SIG-M5 (cell line): ENCODE results near the gene ARL16.

Source experiments
- DNase-seq: peaks from one replicate; lab custom pipeline; 2025; lab: John Stamatoyannopoulos, UW

The ARL16 gene

GRCh38 chr17:81666342-81667191, 17.0 kb downstream of the ARL16 start, which contains the start of the genes CCDC137 and OXLD1:
TSS of gene CCDC137 (plus strand) at chr17:81666737. CDS start at chr17:81666767, 30 bp downstream.
TSS of gene OXLD1 (minus strand) at chr17:81666605. CDS start at chr17:81666577, 28 bp downstream.
- DNase-seq: peak; percentile 60

- no peak for DNase-seq
These were observed 17.6 kb downstream of the ARL16 start for GRCh38 chr17:81666092-81666341.

- no peak for DNase-seq
These were observed 18.1 kb downstream of the ARL16 start for GRCh38 chr17:81665205-81666091.

- DNase-seq: no peak
These were observed 19.5 kb downstream of the ARL16 start for GRCh38 chr17:81664051-81664470.

- no peak for DNase-seq
These were observed 21.6 kb downstream of the ARL16 start for GRCh38 chr17:81662002-81662401.

GRCh38 chr17:81660441-81660840, 23.2 kb downstream of the ARL16 start:
- DNase-seq: no peak

- DNase-seq: no peak
These were observed 24.6 kb downstream of the ARL16 start for GRCh38 chr17:81659038-81659437.

GRCh38 chr17:81656835-81657234, 26.8 kb downstream of the ARL16 start:
- DNase-seq: no peak

GRCh38 chr17:81656118-81656743, 27.4 kb downstream of the ARL16 start, which contains the start of gene PDE6G:
TSS of gene PDE6G (minus strand) at chr17:81656542. CDS start at chr17:81653305, 3,237 bp downstream.
- DNase-seq: no peak

GRCh38 chr17:81655378-81656117, 28.0 kb downstream of the ARL16 start:
- no peak for DNase-seq

GRCh38 chr17:81652906-81653771, 30.5 kb downstream of the ARL16 start:
- DNase-seq: no peak

- no peak for DNase-seq
These were observed 31.9 kb downstream of the ARL16 start for GRCh38 chr17:81651692-81652091.

GRCh38 chr17:81650951-81651350, 32.6 kb downstream of the ARL16 start:
- no peak for DNase-seq

GRCh38 chr17:81648707-81649085, 34.9 kb downstream of the ARL16 start:
- DNase-seq: no peak

GRCh38 chr17:81648013-81648706, 35.4 kb downstream of the ARL16 start:
- no peak for DNase-seq

- no peak for DNase-seq
These were observed 36.0 kb downstream of the ARL16 start for GRCh38 chr17:81647640-81648012.

- DNase-seq: no peak
These were observed 36.6 kb downstream of the ARL16 start for GRCh38 chr17:81646869-81647600.

- no peak for DNase-seq
These were observed 38.3 kb downstream of the ARL16 start for GRCh38 chr17:81644976-81645952.
